ENCODE measurements around the gene VGLL4.

Gene VGLL4

GRCh38 chr3:11610700-11611275, 32.9 kb downstream of the VGLL4 start:
- Mint-ChIP-seq H3K27me3 (no peaks in the 10 kb centered on the region), H3K27ac (no peak overlapping the region), H3K36me3 (ENCODE audit: low read depth) (peaks cover 10% of the 10 kb centered on the region), H3K4me1 (peaks cover 57% of the 10 kb centered on the region), H3K4me3 (no peak overlapping the region), H3K9me3 (no peaks in the 10 kb centered on the region)
- DNase-seq (no peak), ATAC-seq (no peak)

- no peaks in the 10 kb centered on the region for H3K9me3 Mint-ChIP-seq
- H3K27me3 Mint-ChIP-seq, result no peaks in the 10 kb centered on the region
- no peak overlapping the region for H3K27ac Mint-ChIP-seq
- peaks cover 62% of the 10 kb centered on the region for H3K4me1 Mint-ChIP-seq
- peaks cover 11% of the 10 kb centered on the region for H3K36me3 Mint-ChIP-seq (ENCODE audit: low read depth)
- H3K4me3 Mint-ChIP-seq, result no peak overlapping the region
- no peak for ATAC-seq
- DNase-seq, result no peak
Measured at GRCh38 chr3:11610044-11610671, 33.6 kb downstream of the VGLL4 start.

GRCh38 chr3:11609481-11609880, 34.2 kb downstream of the VGLL4 start:
- ATAC-seq (no peak), DNase-seq (no peak)
- Mint-ChIP-seq H3K27ac (no peak overlapping the region), H3K4me1 (peaks cover 66% of the 10 kb centered on the region), H3K27me3 (no peaks in the 10 kb centered on the region), H3K9me3 (no peaks in the 10 kb centered on the region), H3K4me3 (no peak overlapping the region), H3K36me3 (ENCODE audit: low read depth) (peaks cover 11% of the 10 kb centered on the region)

- DNase-seq, result no peak
- peak; percentile 44 for ATAC-seq
- Mint-ChIP-seq H3K9me3 (no peaks in the 10 kb centered on the region), H3K36me3 (ENCODE audit: low read depth) (peaks cover 11% of the 10 kb centered on the region), H3K27ac (no peak overlapping the region), H3K4me1 (peaks cover 70% of the 10 kb centered on the region), H3K4me3 (no peak overlapping the region), H3K27me3 (no peaks in the 10 kb centered on the region)
Measured at GRCh38 chr3:11607816-11608215, 35.9 kb downstream of the VGLL4 start.

GRCh38 chr3:11606865-11607440, 36.8 kb downstream of the VGLL4 start:
- Mint-ChIP-seq H3K9me3 (no peaks in the 10 kb centered on the region), H3K4me1 (peaks cover 79% of the 10 kb centered on the region), H3K4me3 (no peak overlapping the region), H3K36me3 (ENCODE audit: low read depth) (peaks cover 11% of the 10 kb centered on the region), H3K27ac (peak overlapping the region; percentile 24), H3K27me3 (no peaks in the 10 kb centered on the region)
- ATAC-seq (no peak), DNase-seq (no peak)

- DNase-seq (no peak), ATAC-seq (no peak)
Measured at GRCh38 chr3:11606090-11606784, 37.5 kb downstream of the VGLL4 start.

GRCh38 chr3:11605398-11605797, 38.3 kb downstream of the VGLL4 start:
- Mint-ChIP-seq H3K27ac (no peak overlapping the region), H3K4me1 (peaks cover 91% of the 10 kb centered on the region), H3K4me3 (no peak overlapping the region), H3K9me3 (no peaks in the 10 kb centered on the region), H3K36me3 (ENCODE audit: low read depth) (peaks cover 25% of the 10 kb centered on the region), H3K27me3 (no peaks in the 10 kb centered on the region)
- no peak for DNase-seq
- ATAC-seq, result no peak

More at GRCh38 chr3:11606090-11606784, 37.5 kb downstream of the VGLL4 start:
- Mint-ChIP-seq H3K27me3 (no peaks in the 10 kb centered on the region), H3K4me3 (no peak overlapping the region), H3K9me3 (no peaks in the 10 kb centered on the region), H3K4me1 (peaks cover 86% of the 10 kb centered on the region), H3K36me3 (ENCODE audit: low read depth) (peaks cover 17% of the 10 kb centered on the region), H3K27ac (peak overlapping the region; percentile 49)

- Mint-ChIP-seq H3K27me3 (no peaks in the 10 kb centered on the region), H3K4me3 (no peak overlapping the region), H3K27ac (no peak overlapping the region), H3K4me1 (peaks cover 85% of the 10 kb centered on the region), H3K36me3 (ENCODE audit: low read depth) (peaks cover 30% of the 10 kb centered on the region), H3K9me3 (no peaks in the 10 kb centered on the region)
- DNase-seq (no peak), ATAC-seq (no peak)
Measured at GRCh38 chr3:11604139-11604892, 39.4 kb downstream of the VGLL4 start.

GRCh38 chr3:11603628-11604027, 40.1 kb downstream of the VGLL4 start:
- Mint-ChIP-seq H3K4me3 (no peak overlapping the region), H3K4me1 (peaks cover 80% of the 10 kb centered on the region), H3K27ac (no peak overlapping the region), H3K9me3 (no peaks in the 10 kb centered on the region), H3K27me3 (no peaks in the 10 kb centered on the region), H3K36me3 (ENCODE audit: low read depth) (peaks cover 34% of the 10 kb centered on the region)
- no peak for DNase-seq
- ATAC-seq, result no peak

GRCh38 chr3:11602886-11603527, 40.7 kb downstream of the VGLL4 start:
- no peak for DNase-seq
- ATAC-seq, result no peak
- H3K36me3 Mint-ChIP-seq (ENCODE audit: low read depth), result peaks cover 41% of the 10 kb centered on the region
- H3K27me3 Mint-ChIP-seq, result no peaks in the 10 kb centered on the region
- H3K27ac Mint-ChIP-seq, result peak overlapping the region; percentile 64
- H3K9me3 Mint-ChIP-seq, result peaks cover under 1% of the 10 kb centered on the region
- H3K4me1 Mint-ChIP-seq, result peaks cover 74% of the 10 kb centered on the region
- no peak overlapping the region for H3K4me3 Mint-ChIP-seq

- H3K27ac Mint-ChIP-seq, result peak overlapping the region; percentile 87
- peaks cover 7% of the 10 kb centered on the region for H3K9me3 Mint-ChIP-seq
- peak overlapping the region; percentile 55 for H3K4me3 Mint-ChIP-seq
- DNase-seq, result no peak
- no peaks in the 10 kb centered on the region for H3K27me3 Mint-ChIP-seq
- peaks cover 67% of the 10 kb centered on the region for H3K4me1 Mint-ChIP-seq
- ATAC-seq, result no peak
- H3K36me3 Mint-ChIP-seq (ENCODE audit: low read depth), result peaks cover 47% of the 10 kb centered on the region
Measured at GRCh38 chr3:11602239-11602840, 41.4 kb downstream of the VGLL4 start.

- Mint-ChIP-seq H3K27ac (peak overlapping the region; percentile 87), H3K9me3 (peaks cover 12% of the 10 kb centered on the region), H3K4me1 (peaks cover 60% of the 10 kb centered on the region), H3K27me3 (no peaks in the 10 kb centered on the region), H3K4me3 (peak overlapping the region; percentile 55), H3K36me3 (ENCODE audit: low read depth) (peaks cover 49% of the 10 kb centered on the region)
- DNase-seq, result peak; percentile 78
- ATAC-seq, result peak; percentile 97
Measured at GRCh38 chr3:11601446-11602238, 42.1 kb downstream of the VGLL4 start.

Data from activated naive CD8-positive, alpha-beta T cell treated with anti-CD3 and anti-CD28 coated beads, Interleukin-2, amount 50 U/mL, for 24 hours (primary cell).